ENCODE measurements around the gene FSTL5.

FSTL5 gene

DNA sequence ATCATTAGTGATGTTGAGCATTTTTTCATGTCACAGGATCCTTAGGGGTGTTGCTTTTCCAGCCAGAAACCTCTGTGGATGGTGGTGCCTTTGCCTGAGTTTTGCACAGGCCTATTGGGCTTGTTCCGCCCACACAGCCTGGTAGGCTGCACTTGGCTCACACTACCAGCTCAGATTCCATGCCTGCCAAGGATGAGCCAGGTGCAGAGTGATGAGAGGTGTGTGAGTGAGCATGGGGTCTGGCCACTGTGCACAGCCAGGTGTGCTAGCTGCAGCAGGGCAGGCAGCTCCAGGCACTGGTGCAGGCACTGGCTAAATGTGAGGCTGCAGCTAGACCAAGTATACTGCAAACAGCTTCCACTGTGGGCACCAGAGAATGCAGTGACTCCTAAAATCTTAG, 341.6 kb downstream of the FSTL5 start:
- TF ChIP-seq, protein P1, sequence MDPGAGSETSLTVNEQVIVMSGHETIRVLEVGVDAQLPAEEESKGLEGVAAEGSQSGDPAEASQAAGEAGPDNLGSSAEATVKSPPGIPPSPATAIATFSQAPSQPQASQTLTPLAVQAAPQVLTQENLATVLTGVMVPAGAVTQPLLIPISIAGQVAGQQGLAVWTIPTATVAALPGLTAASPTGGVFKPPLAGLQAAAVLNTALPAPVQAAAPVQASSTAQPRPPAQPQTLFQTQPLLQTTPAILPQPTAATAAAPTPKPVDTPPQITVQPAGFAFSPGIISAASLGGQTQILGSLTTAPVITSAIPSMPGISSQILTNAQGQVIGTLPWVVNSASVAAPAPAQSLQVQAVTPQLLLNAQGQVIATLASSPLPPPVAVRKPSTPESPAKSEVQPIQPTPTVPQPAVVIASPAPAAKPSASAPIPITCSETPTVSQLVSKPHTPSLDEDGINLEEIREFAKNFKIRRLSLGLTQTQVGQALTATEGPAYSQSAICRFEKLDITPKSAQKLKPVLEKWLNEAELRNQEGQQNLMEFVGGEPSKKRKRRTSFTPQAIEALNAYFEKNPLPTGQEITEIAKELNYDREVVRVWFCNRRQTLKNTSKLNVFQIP (CRISPR knock-in tag; IDR thresholded peaks at IDR 0.05; ENCODE audit: borderline replicate concordance, low read depth), result no peak
- TF ChIP-seq ISL1 (CRISPR knock-in tag; IDR thresholded peaks at IDR 0.05) (no peak), ZFP30 (CRISPR knock-in tag; IDR thresholded peaks at IDR 0.05) (no peak), RARB (CRISPR knock-in tag; IDR thresholded peaks at IDR 0.05) (no peak), TOX (CRISPR knock-in tag; IDR thresholded peaks at IDR 0.05; ENCODE audit: borderline replicate concordance) (no peak), SNAI2 (CRISPR knock-in tag; IDR thresholded peaks at IDR 0.05) (no peak), OSR1 (CRISPR knock-in tag; IDR thresholded peaks at IDR 0.05) (no peak), PPARA (CRISPR knock-in tag; IDR thresholded peaks at IDR 0.05; ENCODE audit: borderline replicate concordance) (no peak)
- TF ChIP-seq, protein P2, sequence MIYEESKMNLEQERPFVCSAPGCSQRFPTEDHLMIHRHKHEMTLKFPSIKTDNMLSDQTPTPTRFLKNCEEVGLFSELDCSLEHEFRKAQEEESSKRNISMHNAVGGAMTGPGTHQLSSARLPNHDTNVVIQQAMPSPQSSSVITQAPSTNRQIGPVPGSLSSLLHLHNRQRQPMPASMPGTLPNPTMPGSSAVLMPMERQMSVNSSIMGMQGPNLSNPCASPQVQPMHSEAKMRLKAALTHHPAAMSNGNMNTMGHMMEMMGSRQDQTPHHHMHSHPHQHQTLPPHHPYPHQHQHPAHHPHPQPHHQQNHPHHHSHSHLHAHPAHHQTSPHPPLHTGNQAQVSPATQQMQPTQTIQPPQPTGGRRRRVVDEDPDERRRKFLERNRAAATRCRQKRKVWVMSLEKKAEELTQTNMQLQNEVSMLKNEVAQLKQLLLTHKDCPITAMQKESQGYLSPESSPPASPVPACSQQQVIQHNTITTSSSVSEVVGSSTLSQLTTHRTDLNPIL (CRISPR knock-in tag; IDR thresholded peaks at IDR 0.05; ENCODE audit: low read depth), result no peak
- TF ChIP-seq, protein P3, sequence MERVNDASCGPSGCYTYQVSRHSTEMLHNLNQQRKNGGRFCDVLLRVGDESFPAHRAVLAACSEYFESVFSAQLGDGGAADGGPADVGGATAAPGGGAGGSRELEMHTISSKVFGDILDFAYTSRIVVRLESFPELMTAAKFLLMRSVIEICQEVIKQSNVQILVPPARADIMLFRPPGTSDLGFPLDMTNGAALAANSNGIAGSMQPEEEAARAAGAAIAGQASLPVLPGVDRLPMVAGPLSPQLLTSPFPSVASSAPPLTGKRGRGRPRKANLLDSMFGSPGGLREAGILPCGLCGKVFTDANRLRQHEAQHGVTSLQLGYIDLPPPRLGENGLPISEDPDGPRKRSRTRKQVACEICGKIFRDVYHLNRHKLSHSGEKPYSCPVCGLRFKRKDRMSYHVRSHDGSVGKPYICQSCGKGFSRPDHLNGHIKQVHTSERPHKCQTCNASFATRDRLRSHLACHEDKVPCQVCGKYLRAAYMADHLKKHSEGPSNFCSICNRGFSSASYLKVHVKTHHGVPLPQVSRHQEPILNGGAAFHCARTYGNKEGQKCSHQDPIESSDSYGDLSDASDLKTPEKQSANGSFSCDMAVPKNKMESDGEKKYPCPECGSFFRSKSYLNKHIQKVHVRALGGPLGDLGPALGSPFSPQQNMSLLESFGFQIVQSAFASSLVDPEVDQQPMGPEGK (CRISPR knock-in tag; IDR thresholded peaks at IDR 0.05; ENCODE audit: borderline replicate concordance), result no peak
- ATAC-seq, result no peak

DNA sequence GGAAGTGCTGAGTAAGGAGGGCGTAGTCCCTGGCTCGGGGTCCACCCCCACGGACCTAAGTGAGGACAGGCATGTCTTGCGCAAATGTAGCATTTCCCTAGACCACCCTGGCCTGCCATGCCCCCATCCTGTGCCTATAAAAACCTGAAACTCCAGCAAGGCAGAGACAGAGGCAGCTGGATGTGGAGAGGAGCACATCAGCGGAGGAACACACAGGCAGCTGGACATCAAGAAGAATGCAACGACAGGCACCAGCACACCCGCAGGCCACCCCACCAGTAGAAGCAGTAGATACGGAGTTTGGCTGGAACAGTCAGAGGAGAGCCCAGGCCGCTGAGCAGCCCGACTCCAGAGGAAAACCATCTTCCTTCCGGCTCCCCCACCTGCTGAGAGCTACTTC, 345.9 kb downstream of the FSTL5 start:
- no peak for ATAC-seq
- TF ChIP-seq CSDC2 (CRISPR knock-in tag; IDR thresholded peaks at IDR 0.05) (no peak), PPARA (CRISPR knock-in tag; IDR thresholded peaks at IDR 0.05; ENCODE audit: borderline replicate concordance) (no peak), ZNF70 (CRISPR knock-in tag; IDR thresholded peaks at IDR 0.05) (no peak), RARB (CRISPR knock-in tag; IDR thresholded peaks at IDR 0.05) (no peak), ISL1 (CRISPR knock-in tag; IDR thresholded peaks at IDR 0.05) (no peak), ZFP3 (CRISPR knock-in tag; IDR thresholded peaks at IDR 0.05) (no peak), BACH2 (CRISPR knock-in tag; IDR thresholded peaks at IDR 0.05; ENCODE audit: borderline replicate concordance) (no peak)
- TF ChIP-seq, protein P4, sequence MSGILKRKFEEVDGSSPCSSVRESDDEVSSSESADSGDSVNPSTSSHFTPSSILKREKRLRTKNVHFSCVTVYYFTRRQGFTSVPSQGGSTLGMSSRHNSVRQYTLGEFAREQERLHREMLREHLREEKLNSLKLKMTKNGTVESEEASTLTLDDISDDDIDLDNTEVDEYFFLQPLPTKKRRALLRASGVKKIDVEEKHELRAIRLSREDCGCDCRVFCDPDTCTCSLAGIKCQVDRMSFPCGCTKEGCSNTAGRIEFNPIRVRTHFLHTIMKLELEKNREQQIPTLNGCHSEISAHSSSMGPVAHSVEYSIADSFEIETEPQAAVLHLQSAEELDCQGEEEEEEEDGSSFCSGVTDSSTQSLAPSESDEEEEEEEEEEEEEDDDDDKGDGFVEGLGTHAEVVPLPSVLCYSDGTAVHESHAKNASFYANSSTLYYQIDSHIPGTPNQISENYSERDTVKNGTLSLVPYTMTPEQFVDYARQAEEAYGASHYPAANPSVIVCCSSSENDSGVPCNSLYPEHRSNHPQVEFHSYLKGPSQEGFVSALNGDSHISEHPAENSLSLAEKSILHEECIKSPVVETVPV (CRISPR knock-in tag; IDR thresholded peaks at IDR 0.05), result no peak

DNA sequence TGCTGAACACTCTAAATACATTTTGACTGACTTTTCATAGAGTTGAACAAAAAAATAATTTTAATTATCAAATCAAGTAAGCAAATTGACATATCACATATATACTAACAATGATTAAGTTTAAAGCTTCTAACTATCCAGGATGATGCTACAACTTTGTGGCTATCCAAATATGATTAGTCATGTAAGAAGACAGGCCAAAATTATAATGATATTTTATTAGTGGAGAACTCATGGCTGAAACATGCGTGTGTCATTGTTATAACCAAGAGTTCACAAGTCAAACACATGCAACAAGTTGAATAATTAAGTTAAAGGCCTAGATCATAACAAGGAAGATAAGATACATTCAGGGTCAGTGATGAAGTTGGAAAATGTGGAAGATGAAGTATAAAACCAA, 346.8 kb downstream of the FSTL5 start:
- no peak for ATAC-seq
- TF ChIP-seq ESRRG (CRISPR knock-in tag; IDR thresholded peaks at IDR 0.05) (no peak), GLIS3 (CRISPR knock-in tag; IDR thresholded peaks at IDR 0.05) (no peak), ISL1 (CRISPR knock-in tag; IDR thresholded peaks at IDR 0.05) (no peak), OSR1 (CRISPR knock-in tag; IDR thresholded peaks at IDR 0.05) (no peak), ZFP3 (CRISPR knock-in tag; IDR thresholded peaks at IDR 0.05) (no peak), ARNTL (CRISPR knock-in tag; IDR thresholded peaks at IDR 0.05; ENCODE audit: borderline replicate concordance, low read depth) (no peak), BACH2 (CRISPR knock-in tag; IDR thresholded peaks at IDR 0.05; ENCODE audit: borderline replicate concordance) (no peak), PPARA (CRISPR knock-in tag; IDR thresholded peaks at IDR 0.05; ENCODE audit: borderline replicate concordance) (no peak), ZNF565 (CRISPR knock-in tag; conservative IDR thresholded peaks at IDR 0.05; ENCODE audit: low read depth) (no peak), ZNF70 (CRISPR knock-in tag; IDR thresholded peaks at IDR 0.05) (no peak), TOX (CRISPR knock-in tag; IDR thresholded peaks at IDR 0.05; ENCODE audit: borderline replicate concordance) (no peak), ZC3H10 (CRISPR knock-in tag; IDR thresholded peaks at IDR 0.05) (no peak), ZFP30 (CRISPR knock-in tag; IDR thresholded peaks at IDR 0.05) (no peak), RARB (CRISPR knock-in tag; IDR thresholded peaks at IDR 0.05) (no peak)
- TF ChIP-seq, protein P2 (CRISPR knock-in tag; IDR thresholded peaks at IDR 0.05; ENCODE audit: low read depth), result no peak
- TF ChIP-seq, protein P4 (CRISPR knock-in tag; IDR thresholded peaks at IDR 0.05), result no peak

Data from SK-N-SH treated with all-trans-retinoic acid at 6 μM for 48 hours (cell line).